ENCODE data around the gene CEP112. TPM values are rescaled to one million over a fixed set of nuclear protein-coding genes. Genes with fewer than 3 reads are reported as not detected.

Gene CEP112
- total and polyA plus RNA-seq, 2 of the 13 experiments (the other 11 are each of a cell fraction or from before 2014, with no cell fraction given) = 1.2 to 3.4 TPM

DNA sequence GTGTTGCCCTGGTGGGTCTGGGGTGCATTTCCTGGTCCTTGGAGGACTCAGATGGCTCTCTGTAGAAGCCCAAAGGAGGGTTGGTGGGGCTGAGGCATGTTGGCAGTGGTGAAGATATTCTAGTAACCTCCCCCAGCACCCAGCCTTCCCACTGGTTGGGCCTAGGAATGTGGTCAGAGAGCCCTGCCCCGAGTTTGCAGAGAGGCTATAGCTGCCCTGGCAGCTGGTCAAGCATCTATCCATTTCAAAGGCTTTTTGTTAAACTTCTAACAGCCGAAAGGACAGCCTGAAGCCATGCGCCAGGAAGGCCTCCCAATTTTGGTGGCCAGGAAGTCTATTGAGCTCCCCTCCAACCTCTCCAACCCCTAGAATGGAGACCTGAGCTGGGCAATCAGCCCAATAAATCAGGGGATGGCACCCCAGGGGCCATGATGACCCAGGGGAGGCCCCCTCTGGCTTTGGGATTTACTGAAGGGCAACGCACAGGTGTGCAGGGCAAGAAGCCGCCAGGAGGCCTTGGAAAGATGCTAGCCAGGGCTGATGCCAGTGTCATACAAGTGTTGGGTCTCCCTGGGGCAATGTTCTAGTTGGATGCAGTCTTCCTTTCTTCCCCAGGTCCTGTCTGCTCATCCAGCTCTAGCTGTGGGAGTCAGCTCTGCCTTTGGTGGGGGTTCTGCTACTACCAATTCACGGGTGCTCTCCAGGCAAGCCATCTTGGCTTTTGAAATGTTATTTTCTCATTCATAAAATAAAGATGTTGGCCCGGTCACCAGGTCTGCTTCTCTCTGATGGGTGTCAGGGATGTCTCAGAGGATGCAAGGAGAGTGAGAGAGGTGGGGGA, 599.6 kb downstream of the CEP112 start:
- Histone ChIP-seq H4K20me1 (ENCODE audit: insufficient read depth, low read length) (no peaks in the 10 kb centered on the region), H3K4me2 (ENCODE audit: low read depth, low read length) (no peak overlapping the region), H3K36me3 (replicated peaks in 1 of 2; ENCODE audit: control insufficient read depth in 1 of 2, insufficient read depth in 2 of 2, low read length in 2 of 2) (no peaks in the 10 kb centered on the region), H3K79me2 (ENCODE audit: insufficient read depth, low read length) (no peaks in the 10 kb centered on the region), H3K9ac (ENCODE audit: insufficient read depth, low read depth, low read length) (no peak overlapping the region), H3K27ac (ENCODE audit: extremely low read length, insufficient read depth, low read length) (no peak overlapping the region), H2AFZ (ENCODE audit: low read length) (no peak overlapping the region), H3K9me3 (ENCODE audit: low read length) (no peaks in the 10 kb centered on the region), H3K4me1 (ENCODE audit: insufficient read depth, low read length) (peaks cover 57% of the 10 kb centered on the region), H3K27me3 (ENCODE audit: control insufficient read depth in 1 of 2, insufficient read depth in 2 of 2, low read length in 2 of 2) (no peaks in the 10 kb centered on the region), H3K4me3 (replicated peaks in 1 of 3; ENCODE audit: insufficient read depth in 1 of 3, low read depth in 2 of 3, low read length in 3 of 3) (no peak overlapping the region)
- in situ Hi-C loops (cut with HindIII; ENCODE audit: extremely low pct_ligation_motif_present, low pct_unique_long_range_greater_than_20kb) (no loop called here), intact Hi-C loops (cut with micrococcal nuclease; ENCODE audit: unreplicated experiment) (no loop called here)
- POLR2A ChIA-PET = no interaction called here
- ATAC-seq (no peak), DNase-seq (ENCODE audit: low spot score) (peak; percentile 39), FAIRE-seq (no peak)
- no TSS peak for BruUV-seq (replicated peaks)
- CTCF ChIA-PET (ENCODE audit: low intra/inter-chr PET ratio, low total read pairs) = no interaction called here
- TF ChIP-seq, protein P1, sequence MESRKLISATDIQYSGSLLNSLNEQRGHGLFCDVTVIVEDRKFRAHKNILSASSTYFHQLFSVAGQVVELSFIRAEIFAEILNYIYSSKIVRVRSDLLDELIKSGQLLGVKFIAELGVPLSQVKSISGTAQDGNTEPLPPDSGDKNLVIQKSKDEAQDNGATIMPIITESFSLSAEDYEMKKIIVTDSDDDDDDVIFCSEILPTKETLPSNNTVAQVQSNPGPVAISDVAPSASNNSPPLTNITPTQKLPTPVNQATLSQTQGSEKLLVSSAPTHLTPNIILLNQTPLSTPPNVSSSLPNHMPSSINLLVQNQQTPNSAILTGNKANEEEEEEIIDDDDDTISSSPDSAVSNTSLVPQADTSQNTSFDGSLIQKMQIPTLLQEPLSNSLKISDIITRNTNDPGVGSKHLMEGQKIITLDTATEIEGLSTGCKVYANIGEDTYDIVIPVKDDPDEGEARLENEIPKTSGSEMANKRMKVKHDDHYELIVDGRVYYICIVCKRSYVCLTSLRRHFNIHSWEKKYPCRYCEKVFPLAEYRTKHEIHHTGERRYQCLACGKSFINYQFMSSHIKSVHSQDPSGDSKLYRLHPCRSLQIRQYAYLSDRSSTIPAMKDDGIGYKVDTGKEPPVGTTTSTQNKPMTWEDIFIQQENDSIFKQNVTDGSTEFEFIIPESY (CRISPR knock-in tag; IDR thresholded peaks at IDR 0.05) = no peak
- TF ChIP-seq ZNF232 (CRISPR knock-in tag; IDR thresholded peaks at IDR 0.05; ENCODE audit: borderline replicate concordance) (no peak), ZNF629 (CRISPR knock-in tag; conservative IDR thresholded peaks at IDR 0.05) (no peak), GATAD2A (CRISPR knock-in tag; IDR thresholded peaks at IDR 0.05) (no peak), HMG20A (CRISPR knock-in tag; IDR thresholded peaks at IDR 0.05; ENCODE audit: borderline replicate concordance) (no peak), NPAS2 (CRISPR knock-in tag; IDR thresholded peaks at IDR 0.05; ENCODE audit: borderline replicate concordance) (no peak), ZNF101 (CRISPR knock-in tag; IDR thresholded peaks at IDR 0.05; ENCODE audit: borderline replicate concordance, low read depth) (no peak), MLLT10 (CRISPR knock-in tag; IDR thresholded peaks at IDR 0.05) (no peak), SAFB2 (CRISPR knock-in tag; IDR thresholded peaks at IDR 0.05; ENCODE audit: borderline replicate concordance, low read depth) (no peak), NCOA1 (CRISPR knock-in tag; IDR thresholded peaks at IDR 0.05) (no peak), FOXO1 (CRISPR knock-in tag; IDR thresholded peaks at IDR 0.05) (no peak), JUN (CRISPR knock-in tag; IDR thresholded peaks at IDR 0.05) (no peak), ZBTB42 (CRISPR knock-in tag; IDR thresholded peaks at IDR 0.05) (no peak), ZKSCAN1 (IDR thresholded peaks at IDR 0.05; ENCODE audit: low read length) (no peak), TP53 (CRISPR knock-in tag; conservative IDR thresholded peaks at IDR 0.05) (no peak), HDAC1 (CRISPR knock-in tag; IDR thresholded peaks at IDR 0.05) (no peak), NFATC3 (CRISPR knock-in tag; IDR thresholded peaks at IDR 0.05) (no peak), HOXA7 (CRISPR knock-in tag; IDR thresholded peaks at IDR 0.05) (no peak)
- TF ChIP-seq, protein P2, sequence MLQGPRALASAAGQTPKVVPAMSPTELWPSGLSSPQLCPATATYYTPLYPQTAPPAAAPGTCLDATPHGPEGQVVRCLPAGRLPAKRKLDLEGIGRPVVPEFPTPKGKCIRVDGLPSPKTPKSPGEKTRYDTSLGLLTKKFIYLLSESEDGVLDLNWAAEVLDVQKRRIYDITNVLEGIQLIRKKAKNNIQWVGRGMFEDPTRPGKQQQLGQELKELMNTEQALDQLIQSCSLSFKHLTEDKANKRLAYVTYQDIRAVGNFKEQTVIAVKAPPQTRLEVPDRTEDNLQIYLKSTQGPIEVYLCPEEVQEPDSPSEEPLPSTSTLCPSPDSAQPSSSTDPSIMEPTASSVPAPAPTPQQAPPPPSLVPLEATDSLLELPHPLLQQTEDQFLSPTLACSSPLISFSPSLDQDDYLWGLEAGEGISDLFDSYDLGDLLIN (CRISPR knock-in tag; IDR thresholded peaks at IDR 0.05; ENCODE audit: borderline replicate concordance) = no peak
- WGBS (ENCODE audit: low lambda C conversion rate) = 46% methylated on average over 6 of the region's 7 CpGs

Measured in HepG2 (cell line).